Measurements from ENCODE around the gene C2CD3. TPM values are rescaled to one million over a fixed set of nuclear protein-coding genes. Genes with fewer than 3 reads are reported as not detected.
A peak's percentile ranks its signal among the peaks of the same experiment; 100 is the strongest.
"Not testable (repeated sequence)": the region's sequence is repeated elsewhere in the genome, so short reads cannot be mapped to it uniquely, and the experiment has no call there.

Gene C2CD3
- total and polyA plus RNA-seq, 4 donors, result 18.7 to 23.4 (median 22.4) TPM

DNA sequence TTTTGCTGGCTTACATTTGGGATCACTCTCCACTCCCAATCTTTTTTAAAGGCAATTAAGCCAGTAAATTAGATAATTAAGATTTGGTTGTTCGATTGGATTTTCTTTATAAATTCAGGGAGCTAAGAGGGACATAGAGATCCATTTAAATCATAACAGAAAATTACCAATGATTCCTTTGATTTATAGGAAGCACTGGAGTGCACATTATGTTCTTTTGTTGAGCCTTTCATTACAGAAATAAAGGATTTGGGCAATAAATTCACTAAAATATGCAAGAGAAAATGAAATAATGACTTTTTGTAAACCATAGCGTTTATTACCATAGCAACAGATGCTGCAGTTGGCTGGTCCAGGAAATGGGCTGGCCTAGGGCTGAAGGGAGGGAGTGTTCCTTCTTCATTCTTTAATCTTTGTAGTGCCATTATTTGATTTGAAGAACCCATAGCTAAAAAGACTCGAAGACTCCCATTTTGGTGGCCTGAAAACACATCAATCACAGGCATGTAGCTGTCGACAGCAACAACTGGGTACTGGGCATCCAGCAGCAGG is 73.0 kb downstream of the C2CD3 start:
- no peaks in the 10 kb centered on the region for H3K27me3 ChIP-seq (ENCODE audit: control insufficient read depth, insufficient read depth, low read length)
- H3K4me1 ChIP-seq (ENCODE audit: control insufficient read depth, insufficient read depth, low read length), result no peaks in the 10 kb centered on the region
- H3K4me3 ChIP-seq (ENCODE audit: low read depth, low read length), result no peak overlapping the region
- WGBS (ENCODE audit: insufficient coverage), result no CpG with 5 or more reads among the region's 4 CpGs
- DNase-seq (ENCODE audit: low read depth in 4 of 6, low spot score in 6 of 6), result peak in 1 of 6 donors; percentile 60
- no peaks in the 10 kb centered on the region for H3K9me3 ChIP-seq (ENCODE audit: control insufficient read depth, insufficient read depth, low read length)
- H3K36me3 ChIP-seq (ENCODE audit: control insufficient read depth, insufficient read depth, low read length), result peaks cover 4% of the 10 kb centered on the region
- no peak overlapping the region for H3K27ac ChIP-seq (ENCODE audit: low read depth, low read length)

DNA sequence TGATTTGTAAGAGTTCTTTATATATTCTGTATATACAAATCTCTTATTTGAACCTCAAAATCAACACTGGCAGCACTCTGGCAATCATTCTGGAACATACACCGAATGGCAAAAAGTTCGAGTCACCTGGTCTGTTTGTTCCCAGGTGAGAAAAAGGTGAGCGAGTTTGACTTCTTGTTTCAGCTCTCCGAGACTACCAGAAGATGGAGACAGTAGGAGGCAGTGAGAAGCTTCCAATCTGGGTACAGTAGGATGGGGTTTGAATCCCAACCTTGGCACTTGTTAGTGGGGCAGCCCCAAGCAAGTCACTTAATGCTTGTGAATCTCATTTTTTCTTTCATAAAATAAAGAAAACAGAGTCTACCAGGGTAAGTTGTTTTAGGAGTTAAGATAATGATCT is 76.4 kb downstream of the C2CD3 start:
- H3K9me3 ChIP-seq (ENCODE audit: control insufficient read depth, insufficient read depth, low read length), result no peaks in the 10 kb centered on the region
- no peak overlapping the region for H3K27ac ChIP-seq (ENCODE audit: low read depth, low read length)
- H3K27me3 ChIP-seq (ENCODE audit: control insufficient read depth, insufficient read depth, low read length), result no peaks in the 10 kb centered on the region
- no peak for DNase-seq (ENCODE audit: low read depth in 4 of 6, low spot score in 6 of 6)
- H3K36me3 ChIP-seq (ENCODE audit: control insufficient read depth, insufficient read depth, low read length), result peaks cover 18% of the 10 kb centered on the region
- H3K4me1 ChIP-seq (ENCODE audit: control insufficient read depth, insufficient read depth, low read length), result no peaks in the 10 kb centered on the region
- no peak overlapping the region for H3K4me3 ChIP-seq (ENCODE audit: low read depth, low read length)
- no CpG with 5 or more reads among the region's 4 CpGs for WGBS (ENCODE audit: insufficient coverage)

DNA sequence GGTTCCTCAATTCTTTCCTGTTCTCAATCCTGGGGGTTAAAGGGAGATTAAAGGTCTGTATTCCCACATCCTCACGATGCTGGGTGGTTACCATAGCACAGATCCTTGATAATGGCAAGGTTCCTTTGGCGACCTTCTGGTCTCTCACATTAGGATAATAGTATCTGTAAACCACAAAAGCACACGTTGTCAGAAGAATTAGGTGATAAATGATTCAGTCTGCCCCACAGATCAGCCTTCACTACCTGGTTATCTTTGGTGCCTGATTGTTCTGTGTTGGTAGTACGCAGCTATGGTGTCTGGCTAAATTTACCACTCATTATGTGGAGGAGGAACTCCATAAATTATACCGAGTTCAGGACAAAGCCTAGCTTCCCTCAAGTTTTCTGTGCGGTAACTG is 78.4 kb downstream of the C2CD3 start:
- Histone ChIP-seq H3K27ac (ENCODE audit: low read depth, low read length) (no peak overlapping the region), H3K9me3 (ENCODE audit: control insufficient read depth, insufficient read depth, low read length) (no peaks in the 10 kb centered on the region), H3K27me3 (ENCODE audit: control insufficient read depth, insufficient read depth, low read length) (no peaks in the 10 kb centered on the region), H3K36me3 (ENCODE audit: control insufficient read depth, insufficient read depth, low read length) (peaks cover 20% of the 10 kb centered on the region), H3K4me3 (ENCODE audit: low read depth, low read length) (no peak overlapping the region), H3K4me1 (ENCODE audit: control insufficient read depth, insufficient read depth, low read length) (no peaks in the 10 kb centered on the region)
- DNase-seq (ENCODE audit: low read depth in 4 of 6, low spot score in 6 of 6), result no peak
- WGBS (ENCODE audit: insufficient coverage), result no CpG with 5 or more reads among the region's 6 CpGs

DNA sequence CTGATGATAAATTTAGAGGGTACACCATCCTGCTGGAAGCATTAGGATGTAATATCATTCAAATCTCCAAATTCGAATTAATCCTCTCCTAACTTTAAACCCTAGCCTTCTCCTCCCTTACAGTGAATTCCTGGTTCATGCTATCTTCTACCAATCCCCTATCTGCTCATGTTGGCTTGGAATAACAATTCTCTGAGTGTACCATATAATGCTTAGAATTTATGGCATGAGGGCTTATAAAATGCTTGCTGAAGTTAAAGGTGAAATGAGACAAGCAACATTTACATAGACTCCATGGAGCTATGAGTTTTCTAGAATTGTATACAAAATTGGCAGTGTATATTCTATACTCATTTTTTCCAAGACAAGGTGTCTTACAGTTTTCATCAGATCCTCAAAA is 79.3 kb downstream of the C2CD3 start:
- no peaks in the 10 kb centered on the region for H3K4me1 ChIP-seq (ENCODE audit: control insufficient read depth, insufficient read depth, low read length)
- H3K4me3 ChIP-seq (ENCODE audit: low read depth, low read length), result no peak overlapping the region
- H3K27ac ChIP-seq (ENCODE audit: low read depth, low read length), result no peak overlapping the region
- no peaks in the 10 kb centered on the region for H3K27me3 ChIP-seq (ENCODE audit: control insufficient read depth, insufficient read depth, low read length)
- no peaks in the 10 kb centered on the region for H3K9me3 ChIP-seq (ENCODE audit: control insufficient read depth, insufficient read depth, low read length)
- WGBS (ENCODE audit: insufficient coverage), result no CpG with 5 or more reads among the region's 1 CpG
- DNase-seq (ENCODE audit: low read depth in 4 of 6, low spot score in 6 of 6), result no peak
- peaks cover 20% of the 10 kb centered on the region for H3K36me3 ChIP-seq (ENCODE audit: control insufficient read depth, insufficient read depth, low read length)

DNA sequence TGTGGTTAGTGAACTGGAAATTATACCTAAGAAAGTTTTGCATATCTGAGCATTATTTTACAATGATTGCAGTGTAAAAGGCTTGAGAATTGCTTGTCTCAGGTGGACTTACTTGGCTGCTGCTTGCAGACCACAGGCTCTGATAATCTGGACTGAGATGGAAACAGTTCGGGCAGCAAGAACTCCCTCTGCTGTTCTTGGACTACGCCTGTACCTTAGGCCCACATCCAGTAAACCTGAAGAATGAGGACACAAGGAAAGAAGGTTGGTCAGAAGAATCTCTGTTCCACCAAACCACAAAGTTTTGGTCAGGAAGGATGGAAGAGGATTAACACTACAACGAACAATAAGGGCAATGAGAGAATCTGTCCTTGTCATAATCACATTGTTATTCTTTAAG is 80.1 kb downstream of the C2CD3 start:
- Histone ChIP-seq H3K27me3 (ENCODE audit: control insufficient read depth, insufficient read depth, low read length) (no peaks in the 10 kb centered on the region), H3K4me1 (ENCODE audit: control insufficient read depth, insufficient read depth, low read length) (no peaks in the 10 kb centered on the region), H3K27ac (ENCODE audit: low read depth, low read length) (no peak overlapping the region), H3K4me3 (ENCODE audit: low read depth, low read length) (no peak overlapping the region), H3K36me3 (ENCODE audit: control insufficient read depth, insufficient read depth, low read length) (peaks cover 23% of the 10 kb centered on the region), H3K9me3 (ENCODE audit: control insufficient read depth, insufficient read depth, low read length) (no peaks in the 10 kb centered on the region)
- WGBS (ENCODE audit: insufficient coverage), result 90% methylated on average over 2 of the region's 3 CpGs
- peak in 1 of 6 donors; percentile 2 for DNase-seq (ENCODE audit: low read depth in 4 of 6, low spot score in 6 of 6)

DNA sequence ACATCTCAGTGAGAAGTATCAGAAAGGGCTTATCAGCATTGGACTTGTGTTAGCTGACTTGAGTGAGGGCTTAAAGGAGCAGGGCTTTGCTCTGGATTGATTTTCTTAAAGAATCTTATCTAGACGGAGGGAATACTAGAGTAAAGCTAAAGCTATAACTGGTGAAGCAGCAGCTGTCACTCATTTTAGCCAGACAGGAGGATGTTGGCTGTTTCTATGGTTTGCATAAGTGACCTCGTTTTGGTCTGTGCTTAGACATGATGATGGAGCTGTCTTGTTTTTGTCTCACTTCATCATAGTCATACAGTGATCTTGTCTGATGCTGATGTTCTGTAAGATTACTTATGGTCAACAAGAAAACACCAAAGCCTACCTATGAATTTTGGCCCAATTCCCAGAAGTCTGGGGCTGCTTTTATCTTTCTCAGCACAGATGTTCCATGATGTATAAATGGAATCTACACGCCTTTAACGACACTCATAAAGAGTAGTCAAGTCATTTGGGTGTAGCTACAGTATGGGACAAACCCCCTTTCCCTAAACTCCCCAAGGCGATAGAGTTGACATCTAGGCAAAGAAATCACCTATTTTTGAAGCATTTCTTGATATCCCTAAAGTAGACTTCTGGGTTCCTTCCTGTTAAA is 84.4 kb downstream of the C2CD3 start:
- 90% methylated on average over 1 of the region's 5 CpGs for WGBS (ENCODE audit: insufficient coverage)
- no peak for DNase-seq (ENCODE audit: low read depth in 4 of 6, low spot score in 6 of 6)
- Histone ChIP-seq H3K27ac (ENCODE audit: low read depth, low read length) (no peak overlapping the region), H3K4me1 (ENCODE audit: control insufficient read depth, insufficient read depth, low read length) (no peaks in the 10 kb centered on the region), H3K36me3 (ENCODE audit: control insufficient read depth, insufficient read depth, low read length) (peaks cover 29% of the 10 kb centered on the region), H3K4me3 (ENCODE audit: low read depth, low read length) (no peak overlapping the region), H3K27me3 (ENCODE audit: control insufficient read depth, insufficient read depth, low read length) (no peaks in the 10 kb centered on the region), H3K9me3 (ENCODE audit: control insufficient read depth, insufficient read depth, low read length) (no peaks in the 10 kb centered on the region)

DNA sequence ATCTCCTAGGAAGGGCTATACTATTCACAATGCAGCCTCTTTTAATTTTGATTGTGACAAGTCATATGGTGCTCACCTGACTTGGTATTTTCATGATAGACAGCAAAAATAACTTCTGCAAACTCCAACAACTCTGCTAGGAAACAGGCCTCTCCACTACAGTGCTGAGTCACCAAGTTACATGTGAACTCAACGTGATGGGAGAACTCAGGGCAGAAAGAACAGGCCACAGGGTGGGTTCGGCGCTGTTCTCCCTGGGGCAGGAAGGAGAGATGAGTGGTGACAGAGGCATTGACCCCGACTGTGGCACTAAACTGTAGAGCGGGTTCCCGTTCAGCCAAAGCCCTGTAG is 85.3 kb downstream of the C2CD3 start:
- peaks cover 21% of the 10 kb centered on the region for H3K36me3 ChIP-seq (ENCODE audit: control insufficient read depth, insufficient read depth, low read length)
- 100% methylated on average over 3 of the region's 6 CpGs for WGBS (ENCODE audit: insufficient coverage)
- no peaks in the 10 kb centered on the region for H3K4me1 ChIP-seq (ENCODE audit: control insufficient read depth, insufficient read depth, low read length)
- no peak overlapping the region for H3K4me3 ChIP-seq (ENCODE audit: low read depth, low read length)
- no peak for DNase-seq (ENCODE audit: low read depth in 4 of 6, low spot score in 6 of 6)
- no peaks in the 10 kb centered on the region for H3K27me3 ChIP-seq (ENCODE audit: control insufficient read depth, insufficient read depth, low read length)
- H3K27ac ChIP-seq (ENCODE audit: low read depth, low read length), result no peak overlapping the region
- no peaks in the 10 kb centered on the region for H3K9me3 ChIP-seq (ENCODE audit: control insufficient read depth, insufficient read depth, low read length)

DNA sequence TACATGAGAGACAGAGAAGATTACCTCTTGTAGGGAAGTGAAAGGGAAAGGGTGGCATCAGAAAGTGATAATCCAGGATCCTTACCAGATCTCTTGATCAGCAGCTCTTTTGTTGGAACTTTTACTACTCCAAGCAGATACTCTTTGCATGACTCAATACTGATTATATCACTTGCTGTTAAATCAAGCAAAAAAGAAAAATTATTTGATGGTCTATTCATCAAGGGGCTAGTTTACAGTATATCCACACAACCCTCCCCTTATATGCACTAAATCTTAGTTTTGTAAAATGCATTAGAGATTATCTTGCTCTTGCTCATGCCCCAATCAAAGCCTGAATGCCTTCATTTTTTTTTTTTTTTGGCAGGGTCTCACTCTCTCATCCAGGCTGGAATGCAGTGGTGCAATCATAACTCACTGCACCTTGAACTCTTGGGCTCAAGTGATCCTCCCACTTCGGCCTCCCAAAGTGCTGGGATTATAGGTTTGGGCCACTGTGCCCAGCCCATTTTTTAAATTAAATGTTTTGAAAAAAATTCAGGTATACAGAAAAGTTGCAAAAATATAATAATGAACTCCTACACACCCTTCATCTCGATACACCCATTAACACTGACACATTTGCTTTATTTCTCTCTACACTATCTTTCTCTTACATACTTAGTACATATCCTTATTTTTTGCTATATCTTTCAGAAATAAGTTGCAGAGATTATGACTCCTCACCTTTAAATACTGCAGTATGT is 85.8 kb downstream of the C2CD3 start:
- Histone ChIP-seq H3K36me3 (ENCODE audit: control insufficient read depth, insufficient read depth, low read length) (peaks cover 16% of the 10 kb centered on the region), H3K27me3 (ENCODE audit: control insufficient read depth, insufficient read depth, low read length) (no peaks in the 10 kb centered on the region), H3K27ac (ENCODE audit: low read depth, low read length) (no peak overlapping the region), H3K4me1 (ENCODE audit: control insufficient read depth, insufficient read depth, low read length) (no peaks in the 10 kb centered on the region), H3K4me3 (ENCODE audit: low read depth, low read length) (no peak overlapping the region), H3K9me3 (ENCODE audit: control insufficient read depth, insufficient read depth, low read length) (no peaks in the 10 kb centered on the region)
- WGBS (ENCODE audit: insufficient coverage), result no CpG with 5 or more reads among the region's 2 CpGs
- no peak for DNase-seq (ENCODE audit: low read depth in 4 of 6, low spot score in 6 of 6)

DNA sequence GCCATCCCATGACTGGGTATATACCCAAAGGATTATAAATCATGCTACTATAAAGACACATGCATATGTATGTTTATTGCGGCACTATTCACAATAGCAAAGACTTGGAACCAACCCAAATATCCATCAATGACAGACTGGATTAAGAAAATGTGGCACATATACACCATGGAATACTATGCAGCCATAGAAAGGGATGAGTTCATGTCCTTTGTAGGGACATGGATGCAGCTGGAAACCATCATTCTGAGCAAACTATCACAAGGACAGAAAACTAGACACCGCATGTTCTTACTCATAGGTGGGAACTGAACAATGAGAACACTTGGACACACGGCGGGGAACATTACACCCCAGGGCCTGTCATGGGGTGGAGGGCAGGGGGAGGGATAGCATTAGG is 86.9 kb downstream of the C2CD3 start:
- not testable (repeated sequence) for H3K4me1 ChIP-seq (ENCODE audit: control insufficient read depth, insufficient read depth, low read length); H3K9me3 ChIP-seq (ENCODE audit: control insufficient read depth, insufficient read depth, low read length); H3K4me3 ChIP-seq (ENCODE audit: low read depth, low read length); H3K27me3 ChIP-seq (ENCODE audit: control insufficient read depth, insufficient read depth, low read length); DNase-seq (ENCODE audit: low read depth in 4 of 6, low spot score in 6 of 6); H3K27ac ChIP-seq (ENCODE audit: low read depth, low read length)
- no CpG with 5 or more reads among the region's 4 CpGs for WGBS (ENCODE audit: insufficient coverage)
- H3K36me3 ChIP-seq (ENCODE audit: control insufficient read depth, insufficient read depth, low read length), result peaks cover 15% of the 10 kb centered on the region

DNA sequence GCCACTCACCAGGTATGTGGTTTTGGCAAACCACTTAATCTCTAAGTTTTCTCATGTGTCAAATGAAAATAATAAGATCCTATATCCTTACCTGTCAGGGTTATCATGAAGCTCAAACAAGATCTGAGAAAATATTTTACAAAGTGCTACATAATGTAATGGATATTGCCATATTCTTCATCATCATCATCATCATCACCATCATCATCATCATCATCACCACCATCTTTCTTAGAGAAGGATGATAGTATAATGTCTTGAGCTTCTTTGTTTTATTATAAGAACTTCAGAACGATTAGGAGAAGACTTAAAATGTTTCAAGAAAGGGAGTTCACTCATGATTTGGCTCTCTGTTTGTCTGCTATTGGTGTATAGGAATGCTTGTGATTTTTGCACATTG is 89.4 kb downstream of the C2CD3 start:
- peaks cover 14% of the 10 kb centered on the region for H3K36me3 ChIP-seq (ENCODE audit: control insufficient read depth, insufficient read depth, low read length)

More for the DNA sequence above, 89.4 kb downstream of the C2CD3 start:
- no peak overlapping the region for H3K4me3 ChIP-seq (ENCODE audit: low read depth, low read length)
- no peaks in the 10 kb centered on the region for H3K27me3 ChIP-seq (ENCODE audit: control insufficient read depth, insufficient read depth, low read length)
- WGBS (ENCODE audit: insufficient coverage), result no CpG with 5 or more reads among the region's 1 CpG
- no peaks in the 10 kb centered on the region for H3K4me1 ChIP-seq (ENCODE audit: control insufficient read depth, insufficient read depth, low read length)
- H3K9me3 ChIP-seq (ENCODE audit: control insufficient read depth, insufficient read depth, low read length), result no peaks in the 10 kb centered on the region
- no peak overlapping the region for H3K27ac ChIP-seq (ENCODE audit: low read depth, low read length)
- no peak for DNase-seq (ENCODE audit: low read depth in 4 of 6, low spot score in 6 of 6)
